Peyer's patch (tissue), 4 donors: Measurements from ENCODE around the gene TMBIM4.
A peak's percentile ranks its signal among the peaks of the same experiment; 100 is the strongest.

ENCODE experiments used
- CTCF ChIP-seq, 6 experiments: fragments of 450-650 bp in 4 of 6; fragments of 200-600 bp in 2 of 6; sonication (generic) in 1 of 6; IDR thresholded peaks; one replicate each; pipeline ENCODE4 v1.5.1; 2017 to 2019; ENCODE audit warnings: antibody characterized with exemption in 6 of 6, mild to moderate bottlenecking in 3 of 6, moderate library complexity in 1 of 6
- POLR2A ChIP-seq, 2 donors: fragments of 450-650 bp; IDR thresholded peaks; one replicate each; pipeline ENCODE4 v1.5.1; 2017; ENCODE audit warnings: antibody characterized with exemption in 2 of 2, mild to moderate bottlenecking in 2 of 2, moderate library complexity in 2 of 2

GRCh38 chr12:66169221-66170170 lies at the start of gene TMBIM4:
- TF ChIP-seq CTCF (IDR thresholded peaks at IDR 0.05) (peak in 5 of 6 experiments; percentile 15 to 75 (median 70)), POLR2A (IDR thresholded peaks at IDR 0.05) (peak; percentile 65 to 67)
